Omental fat pad (tissue), 4 donors: ENCODE measurements around the gene CMTM6. TPM values are rescaled to one million over a fixed set of nuclear protein-coding genes. Genes with fewer than 3 reads are reported as not detected.

Source experiments
- ATAC-seq: fragments of 150-250 bp; one replicate; pipeline ENCODE4 v1.9.1; 2016; ENCODE audit warnings: mild to moderate bottlenecking, moderate library complexity; ENCODE audit not compliant: low FRiP score
- DNase-seq: peaks from one replicate; pipeline ENCODE4 v3.0.0-alpha.2; 2019; ENCODE audit warnings: low spot score
- CTCF ChIP-seq, 3 donors: fragments of 450-650 bp; IDR thresholded peaks; one replicate each; pipeline ENCODE4 v1.5.1; 2016 to 2017; ENCODE audit warnings: antibody characterized with exemption in 3 of 3, mild to moderate bottlenecking in 3 of 3, moderate library complexity in 2 of 3
- total RNA-seq, 4 donors: library from RNA; depleted of rRNA; stranded (reverse); fragments of >200 nt; gene quantifications; one replicate each; pipeline ENCODE4 v1.1.0, GENCODE V29; 2016

CMTM6 gene
- total RNA-seq, 4 donors from 2014 or later, result 49.2 to 73.3 (median 61.4) TPM

- DNase-seq (no peak), ATAC-seq (no peak)
These were observed 8.4 kb upstream of the CMTM6 start for GRCh38 chr3:32511005-32511404.

GRCh38 chr3:32510075-32510724, 7.5 kb upstream of the CMTM6 start:
- no peak for TF ChIP-seq CTCF (IDR thresholded peaks at IDR 0.05)
- peak; percentile 62 for ATAC-seq
- DNase-seq, result peak; percentile 29

More at GRCh38 chr3:32511005-32511404, 8.4 kb upstream of the CMTM6 start:
- no peak for TF ChIP-seq CTCF (IDR thresholded peaks at IDR 0.05)

GRCh38 chr3:32508711-32509110, 6.1 kb upstream of the CMTM6 start:
- ATAC-seq, result no peak
- TF ChIP-seq CTCF (IDR thresholded peaks at IDR 0.05), result no peak
- no peak for DNase-seq

- DNase-seq, result no peak
- no peak for ATAC-seq
- TF ChIP-seq CTCF (IDR thresholded peaks at IDR 0.05), result no peak
These were observed 3.8 kb upstream of the CMTM6 start for GRCh38 chr3:32506466-32506865.

GRCh38 chr3:32502946-32503286, 264 bp upstream of the CMTM6 start:
- ATAC-seq (no peak), DNase-seq (no peak)
- no peak for TF ChIP-seq CTCF (IDR thresholded peaks at IDR 0.05)

GRCh38 chr3:32501783-32502117, 902 bp downstream of the CMTM6 start:
- DNase-seq, result no peak
- no peak for ATAC-seq
- TF ChIP-seq CTCF (IDR thresholded peaks at IDR 0.05), result no peak

- ATAC-seq, result no peak
- no peak for TF ChIP-seq CTCF (IDR thresholded peaks at IDR 0.05)
- no peak for DNase-seq
These were observed 1.5 kb downstream of the CMTM6 start for GRCh38 chr3:32500880-32501782.
